HepG2 (cell line): Measurements from ENCODE around the gene ELP4. TPM values are rescaled to one million over a fixed set of nuclear protein-coding genes. Genes with fewer than 3 reads are reported as not detected.

Experiments
- BCL6 ChIP-seq: IDR thresholded peaks from 2 replicates; pipeline ENCODE4 v1.6.1; 2016; ENCODE audit warnings: missing genetic modification reagents, missing compliant biosample characterization
- FIP1L1 ChIP-seq: fragments of 200-400 bp; formaldehyde crosslinking; IDR thresholded peaks from 2 replicates; pipeline ENCODE4 v1.6.1; 2018; ENCODE audit warnings: low read depth, mild to moderate bottlenecking, low read length, moderate library complexity, borderline replicate concordance; ENCODE audit not compliant: insufficient read depth
- HMG20B ChIP-seq: conservative IDR thresholded peaks from 2 replicates; pipeline ENCODE4 v1.6.1; 2016; ENCODE audit warnings: missing genetic modification reagents, missing compliant biosample characterization
- HNRNPUL1 ChIP-seq: fragments of 200-400 bp; formaldehyde crosslinking; IDR thresholded peaks from 2 replicates; pipeline ENCODE4 v1.6.1; 2017; ENCODE audit warnings: low read depth, mild to moderate bottlenecking, low read length, moderate library complexity
- IKZF4 ChIP-seq: sonication (generic); formaldehyde crosslinking; IDR thresholded peaks from 2 replicates; pipeline ENCODE4 v1.5.1; 2020; ENCODE audit warnings: borderline replicate concordance, mild to moderate bottlenecking, low read depth, missing genetic modification reagents; ENCODE audit errors: not compliant biosample characterization
- JUND ChIP-seq: sonication (generic); formaldehyde crosslinking; IDR thresholded peaks from 2 replicates; pipeline ENCODE4 v1.8.0; 2022; ENCODE audit warnings: mild to moderate bottlenecking, missing genetic modification reagents
- ONECUT2 ChIP-seq: sonication (generic); formaldehyde crosslinking; IDR thresholded peaks from 2 replicates; pipeline ENCODE4 v1.4.0; 2020; ENCODE audit warnings: missing genetic modification reagents
- PAF1 ChIP-seq: IDR thresholded peaks from 2 replicates; pipeline ENCODE4 v1.6.1; 2016; ENCODE audit warnings: missing genetic modification reagents, missing compliant biosample characterization
- PCBP1 ChIP-seq: fragments of 200-400 bp; formaldehyde crosslinking; IDR thresholded peaks from 2 replicates; pipeline ENCODE4 v1.6.1; 2017; ENCODE audit warnings: mild to moderate bottlenecking, low read depth, low read length, borderline replicate concordance
- SMARCE1 ChIP-seq: fragments of 450-650 bp; IDR thresholded peaks from 2 replicates; pipeline ENCODE4 v1.6.1; 2017; ENCODE audit warnings: borderline replicate concordance
- SOX13 ChIP-seq, 3 experiments: fragments of 450-650 bp in 1 of 3; sonication (generic) in 1 of 3; formaldehyde crosslinking in 1 of 3; IDR thresholded peaks in 2 of 3; conservative IDR thresholded peaks in 1 of 3; 2 replicates each; pipeline versions ENCODE4 v1.5.0 to v1.6.1; 2016 to 2020; ENCODE audit warnings: antibody characterized with exemption in 1 of 3, mild to moderate bottlenecking in 1 of 3, missing compliant biosample characterization in 1 of 3, missing genetic modification reagents in 1 of 3, moderate library complexity in 1 of 3
- THAP7 ChIP-seq: sonication (generic); formaldehyde crosslinking; IDR thresholded peaks from 2 replicates; pipeline ENCODE4 v1.8.1; 2023; ENCODE audit warnings: mild to moderate bottlenecking, missing genetic modification reagents
- ZNF207 ChIP-seq: fragments of 450-650 bp; IDR thresholded peaks from 2 replicates; pipeline ENCODE4 v1.6.1; 2016; ENCODE audit warnings: antibody characterized with exemption, borderline replicate concordance
- ZNF235 ChIP-seq: sonication (generic); formaldehyde crosslinking; IDR thresholded peaks from 2 replicates; pipeline ENCODE4 v1.8.1; 2023; ENCODE audit warnings: mild to moderate bottlenecking, missing genetic modification reagents, borderline replicate concordance
- ZNF430 ChIP-seq: sonication (generic); formaldehyde crosslinking; IDR thresholded peaks from 2 replicates; pipeline ENCODE4 v1.9.0; 2021; ENCODE audit warnings: mild to moderate bottlenecking, missing genetic modification reagents
- ZNF737 ChIP-seq: sonication (generic); formaldehyde crosslinking; IDR thresholded peaks from 2 replicates; pipeline ENCODE4 v1.5.0; 2020; ENCODE audit warnings: missing genetic modification reagents, mild to moderate bottlenecking, borderline replicate concordance
- ZZZ3 ChIP-seq: sonication (generic); formaldehyde crosslinking; IDR thresholded peaks from 2 replicates; pipeline ENCODE4 v1.4.0; 2020; ENCODE audit warnings: missing genetic modification reagents, mild to moderate bottlenecking, borderline replicate concordance
- polyA plus RNA-seq, 8 experiments: library from polyadenylated mRNA; depleted of rRNA in 3 of 8; stranded (reverse) in 7 of 8; unstranded in 1 of 8; fragments of >200 nt; fragmentation: Illumina TruSeq in 4 of 8; extraction: Trizol in 4 of 8; gene quantifications; 2 replicates each; pipeline versions ENCODE4 v1.2.1 to v1.2.3, GENCODE V29; 2011 to 2016; ENCODE audit warnings: low read depth in 4 of 8, missing spikeins in 1 of 8, mixed read lengths in 1 of 8; ENCODE audit not compliant: insufficient read depth in 1 of 8
- total RNA-seq, 5 experiments: library from RNA; depleted of rRNA; stranded (reverse); fragments of >200 nt; fragmentation: Illumina TruSeq; extraction: Trizol; gene quantifications; 2 replicates each; pipeline ENCODE4 v1.2.3, GENCODE V29; 2016; ENCODE audit warnings: low read depth in 1 of 5
- TF ChIP-seq, protein P1 (sequence below), 2 experiments: sonication (generic) in 1 of 2; formaldehyde crosslinking in 1 of 2; IDR thresholded peaks; 2 replicates each; pipeline versions ENCODE4 v1.4.0 to v1.6.1; 2016 to 2020; ENCODE audit warnings: borderline replicate concordance in 1 of 2, low read depth in 1 of 2, mild to moderate bottlenecking in 1 of 2, missing genetic modification reagents in 1 of 2

Gene ELP4
- total and polyA plus RNA-seq, 2 of the 13 experiments (the other 11 are each of a cell fraction or from before 2014, with no cell fraction given), result 12.8 to 19.1 TPM

- TF ChIP-seq JUND (CRISPR knock-in tag) (no peak), PAF1 (no peak), ONECUT2 (CRISPR knock-in tag) (no peak), BCL6 (no peak), ZNF737 (CRISPR knock-in tag) (no peak), HMG20B (CRISPR knock-in tag) (no peak), IKZF4 (CRISPR knock-in tag) (no peak), ZNF207 (no peak), THAP7 (no peak), PCBP1 (no peak), ZZZ3 (CRISPR knock-in tag) (no peak), ZNF430 (CRISPR knock-in tag) (no peak), ZNF235 (CRISPR knock-in tag) (no peak), SOX13 (IDR thresholded peaks at IDR 0.05) (no peak), SOX13 (CRISPR knock-in tag; conservative IDR thresholded peaks at IDR 0.05 in 1 of 2, IDR thresholded peaks at IDR 0.05 in 1 of 2) (no peak), FIP1L1 (no peak), HNRNPUL1 (no peak), SMARCE1 (no peak)
- TF ChIP-seq, protein P1, sequence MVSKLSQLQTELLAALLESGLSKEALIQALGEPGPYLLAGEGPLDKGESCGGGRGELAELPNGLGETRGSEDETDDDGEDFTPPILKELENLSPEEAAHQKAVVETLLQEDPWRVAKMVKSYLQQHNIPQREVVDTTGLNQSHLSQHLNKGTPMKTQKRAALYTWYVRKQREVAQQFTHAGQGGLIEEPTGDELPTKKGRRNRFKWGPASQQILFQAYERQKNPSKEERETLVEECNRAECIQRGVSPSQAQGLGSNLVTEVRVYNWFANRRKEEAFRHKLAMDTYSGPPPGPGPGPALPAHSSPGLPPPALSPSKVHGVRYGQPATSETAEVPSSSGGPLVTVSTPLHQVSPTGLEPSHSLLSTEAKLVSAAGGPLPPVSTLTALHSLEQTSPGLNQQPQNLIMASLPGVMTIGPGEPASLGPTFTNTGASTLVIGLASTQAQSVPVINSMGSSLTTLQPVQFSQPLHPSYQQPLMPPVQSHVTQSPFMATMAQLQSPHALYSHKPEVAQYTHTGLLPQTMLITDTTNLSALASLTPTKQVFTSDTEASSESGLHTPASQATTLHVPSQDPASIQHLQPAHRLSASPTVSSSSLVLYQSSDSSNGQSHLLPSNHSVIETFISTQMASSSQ (IDR thresholded peaks at IDR 0.05; ENCODE audit: low read depth), result no peak
- TF ChIP-seq, protein P1 (CRISPR knock-in tag; IDR thresholded peaks at IDR 0.05; ENCODE audit: borderline replicate concordance), result no peak
These were observed 21.7 kb upstream of the ELP4 start (continued) for GRCh38 chr11:31487848-31488247.
